GM20431 (cell line): Measurements from ENCODE around the gene FYB2.

Experiments used
- in situ Hi-C: fragments of 300-500 bp; cut with MseI, MboI; formaldehyde crosslinking; loops from one replicate; pipeline ENCODE4 v1.15.0; 2020; ENCODE audit warnings: low sequenced_read_pairs; ENCODE audit not compliant: unreplicated experiment

The FYB2 gene

DNA sequence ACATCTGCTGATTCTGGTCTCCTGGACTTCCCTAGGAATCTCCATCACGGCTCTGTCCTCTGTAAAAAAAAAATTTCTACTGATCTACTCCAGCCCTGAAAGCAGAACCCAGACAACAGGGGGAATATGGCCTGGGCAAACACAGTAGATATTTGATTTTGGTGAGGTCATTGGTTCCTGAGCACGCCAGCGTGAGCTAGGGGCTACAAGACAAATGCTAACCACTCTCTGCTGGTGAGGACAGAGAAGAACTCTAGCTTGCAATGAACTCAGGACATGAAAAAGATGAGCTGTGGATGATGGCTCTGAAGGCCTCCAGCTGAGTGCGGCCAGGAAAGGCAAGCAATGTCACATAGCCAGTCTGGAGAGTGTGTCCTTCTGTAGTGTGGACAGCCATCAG, 17.2 kb upstream of the FYB2 start:
- in situ Hi-C loops, result loop anchor here (25.0 kb wide), 1 partner anchor 1201 kb away; no protein-coding TSS in a partner anchor

DNA sequence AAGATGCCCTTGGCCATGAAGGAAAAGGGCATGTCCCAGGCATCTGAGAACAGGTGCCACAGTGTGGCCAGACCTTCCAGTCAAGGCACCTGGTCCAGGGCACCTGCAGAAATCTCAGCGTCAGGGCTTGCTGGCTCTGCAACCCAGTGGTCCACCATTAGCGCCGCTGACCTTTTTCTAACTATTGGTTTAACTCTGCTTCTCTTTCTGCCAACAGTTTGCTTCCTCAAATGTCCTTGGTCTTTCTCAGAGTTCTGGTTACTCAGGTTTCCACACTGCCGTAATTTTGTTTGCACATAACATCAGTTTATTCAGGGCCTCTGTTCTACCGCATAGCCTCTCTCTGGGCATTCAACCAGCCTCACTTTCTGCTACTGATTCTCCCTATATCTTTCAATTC, 16.5 kb upstream of the FYB2 start:
- in situ Hi-C loops, result loop anchor here (25.0 kb wide), 1 partner anchor 1202 kb away; no protein-coding TSS in a partner anchor

DNA sequence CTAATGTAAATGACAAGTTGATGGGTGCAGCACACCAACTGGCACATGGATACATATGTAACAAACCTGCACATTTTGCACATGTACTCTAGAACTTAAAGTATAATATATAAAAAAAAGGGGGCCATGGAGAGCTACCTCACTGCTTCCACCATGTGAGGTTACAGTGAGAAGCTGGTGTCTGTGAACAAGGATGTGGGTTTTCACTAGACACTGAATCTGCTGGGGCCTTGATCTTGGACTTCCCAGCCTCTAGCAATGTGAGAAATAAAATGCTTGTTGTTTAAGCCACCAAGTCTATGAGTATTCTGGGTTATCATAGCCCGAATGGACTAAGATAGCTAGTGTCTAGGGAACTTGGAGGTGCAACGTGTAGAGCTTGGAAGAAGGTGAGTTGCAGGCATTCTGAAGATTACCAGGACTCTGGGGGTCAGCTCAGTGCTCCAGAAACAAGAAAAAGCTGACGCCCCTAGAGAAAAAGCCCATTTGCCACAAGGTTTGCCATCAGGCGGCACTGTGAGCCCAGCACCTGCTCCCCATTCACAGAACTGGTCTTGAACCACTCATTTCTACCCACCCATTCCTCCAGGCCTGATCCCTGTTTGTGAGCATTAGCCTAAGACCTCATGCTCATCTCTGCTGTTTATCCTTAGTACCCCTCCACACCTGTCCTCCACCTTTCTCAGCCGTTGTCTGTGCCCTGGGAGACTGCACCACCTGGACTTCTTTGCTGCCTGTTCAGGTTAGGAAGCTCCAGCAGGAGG, 15.1 kb upstream of the FYB2 start:
- in situ Hi-C loops, result loop anchor here (25.0 kb wide), 1 partner anchor 1203 kb away; no protein-coding TSS in a partner anchor

DNA sequence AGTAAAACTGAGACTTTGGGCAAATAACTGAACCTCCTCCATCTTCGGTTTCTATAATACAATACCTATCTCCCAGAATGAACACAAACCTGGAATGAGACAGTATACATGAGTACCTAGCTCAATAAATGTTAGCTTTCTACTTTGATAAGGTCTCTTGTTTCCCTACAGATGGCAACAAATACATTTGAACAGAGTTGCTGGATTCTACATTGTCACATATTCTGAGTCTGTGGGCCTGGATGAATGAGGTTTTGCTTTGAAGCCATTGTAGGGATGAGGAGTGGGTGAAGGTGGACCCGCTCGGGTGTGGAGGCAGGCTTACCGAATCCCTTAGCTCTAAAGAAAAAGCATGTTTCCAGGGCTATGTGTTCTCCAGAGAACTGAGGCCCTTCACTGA, 13.9 kb upstream of the FYB2 start:
- in situ Hi-C loops, result loop anchor here (25.0 kb wide), 1 partner anchor 1204 kb away; no protein-coding TSS in a partner anchor

DNA sequence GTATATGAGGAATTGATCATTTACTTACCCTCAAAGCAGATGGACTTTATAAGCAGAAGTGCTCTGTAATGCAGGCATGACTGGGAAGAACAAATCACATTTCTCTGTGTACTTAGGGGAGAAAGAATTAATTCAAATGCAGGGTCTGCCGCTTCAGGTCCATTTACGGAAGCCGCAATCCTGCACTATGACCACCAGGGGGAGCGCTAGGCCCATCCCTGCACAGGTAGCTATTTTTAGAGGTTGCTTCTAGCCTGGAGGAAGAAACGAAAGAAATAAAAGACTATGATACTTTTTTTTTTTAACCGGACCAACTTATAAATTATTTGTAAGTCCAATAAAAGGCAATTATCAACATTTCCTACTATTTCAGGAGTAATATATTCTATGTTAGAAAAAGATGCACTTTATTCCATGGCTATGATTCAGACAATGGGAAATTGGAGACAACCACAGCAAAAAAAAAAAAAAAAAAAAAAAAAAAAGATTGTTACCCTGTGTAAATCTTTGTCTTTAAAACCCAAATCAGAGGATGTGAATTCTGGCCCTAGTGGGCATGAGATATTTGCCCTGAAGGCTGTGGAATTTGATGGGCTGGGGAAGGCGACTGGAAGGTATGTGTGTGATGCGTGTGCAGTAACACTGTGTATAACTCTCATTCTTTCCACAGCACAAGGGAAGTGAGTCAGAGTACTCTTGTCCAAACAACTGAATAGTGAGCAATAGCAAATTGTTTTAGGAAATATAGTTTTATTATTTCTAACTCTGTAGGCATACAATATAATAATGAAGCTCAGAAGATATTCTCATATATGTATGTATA, 12.9 kb upstream of the FYB2 start:
- in situ Hi-C loops, result loop anchor here (25.0 kb wide), 1 partner anchor 1205 kb away; no protein-coding TSS in a partner anchor

DNA sequence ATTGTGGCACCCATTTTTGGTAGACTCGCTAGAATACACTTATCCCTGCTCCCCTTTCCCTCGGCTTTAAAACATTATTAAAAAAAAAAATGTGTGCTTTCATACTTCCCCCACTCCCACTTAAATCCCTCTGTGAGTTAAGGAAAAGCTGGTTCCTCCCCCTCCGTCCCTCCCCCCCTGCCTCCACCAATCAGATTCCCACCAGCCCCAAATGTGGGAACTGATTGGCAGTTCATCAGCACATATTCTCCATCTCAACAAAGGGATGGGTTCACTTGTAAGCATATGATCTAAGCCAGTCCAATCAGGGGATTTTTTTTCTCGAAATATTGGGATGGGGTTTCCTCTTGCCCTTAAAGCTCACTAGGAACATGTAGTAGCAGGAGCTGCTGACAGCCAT, 10.8 kb upstream of the FYB2 start:
- in situ Hi-C loops, result loop anchor here (25.0 kb wide), 1 partner anchor 1207 kb away; no protein-coding TSS in a partner anchor

DNA sequence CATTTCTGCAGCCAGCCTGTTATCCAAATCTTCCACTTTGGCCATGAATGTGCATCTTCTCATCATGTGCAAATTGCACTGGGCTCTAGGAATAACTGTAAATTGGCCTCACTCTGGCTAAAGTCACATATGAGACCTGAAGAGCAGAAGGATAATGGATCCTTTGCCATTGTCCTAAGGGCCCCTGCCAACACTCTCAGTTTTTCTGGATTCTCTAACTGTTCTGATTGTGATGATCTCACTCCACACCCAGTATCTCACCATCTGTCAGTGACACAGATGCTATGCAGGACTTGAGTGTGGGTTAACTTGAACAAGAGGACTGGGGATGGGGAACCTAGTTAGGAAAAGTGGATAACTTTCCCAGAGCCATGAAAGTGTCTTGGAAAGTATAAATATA, 8.5 kb upstream of the FYB2 start:
- in situ Hi-C loops, result loop anchor here (25.0 kb wide), 1 partner anchor 1210 kb away; no protein-coding TSS in a partner anchor

DNA sequence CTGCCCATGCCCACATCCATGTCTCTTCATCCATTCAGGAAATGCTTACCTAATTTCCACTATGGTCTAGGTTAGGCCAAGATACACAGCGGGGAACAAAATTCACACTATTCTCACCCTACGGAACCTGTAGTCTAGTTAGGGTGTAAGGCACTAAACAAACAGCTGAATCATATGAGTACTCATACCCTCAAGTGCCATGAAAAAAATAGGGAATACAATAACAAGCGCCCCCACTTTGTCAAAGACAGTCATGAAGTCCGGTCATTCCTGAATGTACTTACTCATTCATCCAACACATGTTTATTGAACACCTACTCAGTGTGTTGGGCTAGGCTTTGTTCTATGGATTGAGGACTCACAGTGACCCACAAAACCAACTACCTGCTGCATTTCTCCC, 6.2 kb upstream of the FYB2 start:
- in situ Hi-C loops, result loop anchor here (25.0 kb wide), 1 partner anchor 1212 kb away; no protein-coding TSS in a partner anchor

DNA sequence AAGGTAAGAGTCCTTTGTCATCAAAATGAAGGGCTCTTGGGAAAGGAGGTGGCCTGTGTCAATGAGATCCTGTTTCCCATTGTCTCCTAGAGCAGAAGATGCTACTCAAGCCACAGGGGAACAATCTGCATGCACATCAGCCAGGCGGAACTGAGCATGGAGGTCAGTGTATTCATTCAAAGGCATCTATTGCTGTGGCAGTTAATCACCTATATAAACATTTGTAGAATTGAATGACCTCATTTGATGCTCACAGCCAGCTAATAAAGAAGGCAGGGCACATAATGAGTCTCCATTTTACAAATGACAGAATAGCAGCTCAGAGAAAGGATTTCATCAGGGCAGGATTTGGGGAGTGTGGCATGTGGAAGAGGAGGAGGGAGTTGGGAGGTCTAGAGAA, 5.7 kb upstream of the FYB2 start:
- in situ Hi-C loops, result loop anchor here (25.0 kb wide), 1 partner anchor 1212 kb away; no protein-coding TSS in a partner anchor

DNA sequence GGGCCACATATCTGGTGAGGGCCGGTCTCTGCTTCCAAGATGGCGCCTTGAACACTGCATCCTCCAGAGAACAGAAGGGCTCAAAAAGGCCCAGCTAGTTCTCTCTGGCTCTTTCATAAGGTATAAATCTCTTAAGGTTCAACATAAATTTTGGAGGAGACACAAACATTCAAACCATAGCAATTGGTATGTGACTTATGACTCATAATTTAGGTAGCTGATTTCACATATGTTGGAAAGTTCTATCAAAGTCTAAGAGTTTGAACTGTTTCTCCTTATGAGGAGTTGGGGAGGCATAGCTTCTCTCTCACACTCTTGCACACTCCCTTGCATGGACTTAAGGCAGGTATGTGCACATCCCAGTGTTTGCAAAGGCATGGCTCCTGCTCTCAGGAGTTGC, 5.1 kb upstream of the FYB2 start:
- in situ Hi-C loops, result no loop called here

DNA sequence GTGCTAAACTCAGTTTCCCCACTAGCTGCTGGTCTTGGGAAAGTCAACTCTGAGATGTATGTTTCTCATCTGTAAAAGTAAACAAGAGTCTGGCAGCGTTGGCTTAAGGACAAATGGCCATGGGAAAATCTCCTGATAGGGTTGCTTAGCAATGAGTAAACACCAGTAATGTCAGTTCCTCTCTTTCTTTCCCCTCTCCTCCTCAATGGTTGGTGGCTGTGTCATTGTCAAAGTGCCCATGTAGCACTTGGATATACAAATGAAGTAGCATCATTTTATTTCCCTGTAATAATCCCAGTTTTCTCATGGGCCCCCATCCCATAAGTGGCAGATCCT, 2.2 kb upstream of the FYB2 start:
- in situ Hi-C loops, result no loop called here

DNA sequence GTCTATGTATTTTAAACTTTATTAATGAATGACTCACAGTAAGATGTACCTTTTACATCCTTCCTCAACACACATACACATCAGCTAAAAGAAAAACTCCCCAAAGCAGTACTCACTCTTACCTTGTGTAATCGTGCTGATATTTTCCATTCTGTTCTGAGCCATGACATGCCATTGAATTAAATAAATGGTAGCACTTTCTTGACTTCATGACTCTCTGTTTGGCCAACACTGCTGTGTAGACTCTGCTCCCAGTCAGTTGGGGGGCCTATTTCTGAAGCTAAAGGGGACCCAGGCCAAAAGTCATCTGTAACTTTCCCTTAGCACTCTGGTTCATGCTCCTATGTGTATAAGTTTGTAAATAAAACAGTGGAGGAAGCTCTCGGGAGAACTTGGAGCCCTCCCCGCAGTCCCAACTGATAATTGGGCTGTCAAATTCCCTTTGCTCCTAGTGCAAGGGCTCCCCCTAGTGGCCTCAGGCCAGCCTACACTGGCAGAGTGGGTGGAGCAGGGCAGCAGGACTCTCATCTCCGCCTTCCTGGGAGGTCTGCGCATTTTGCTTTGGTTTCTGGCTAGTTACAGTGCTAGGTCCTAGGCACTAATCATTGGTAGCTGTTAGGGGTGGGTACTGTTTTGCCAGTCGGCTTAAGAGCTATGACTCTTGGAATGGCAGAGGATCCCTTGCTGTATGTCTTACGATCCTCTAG, 1.7 kb upstream of the FYB2 start:
- in situ Hi-C loops, result no loop called here

DNA sequence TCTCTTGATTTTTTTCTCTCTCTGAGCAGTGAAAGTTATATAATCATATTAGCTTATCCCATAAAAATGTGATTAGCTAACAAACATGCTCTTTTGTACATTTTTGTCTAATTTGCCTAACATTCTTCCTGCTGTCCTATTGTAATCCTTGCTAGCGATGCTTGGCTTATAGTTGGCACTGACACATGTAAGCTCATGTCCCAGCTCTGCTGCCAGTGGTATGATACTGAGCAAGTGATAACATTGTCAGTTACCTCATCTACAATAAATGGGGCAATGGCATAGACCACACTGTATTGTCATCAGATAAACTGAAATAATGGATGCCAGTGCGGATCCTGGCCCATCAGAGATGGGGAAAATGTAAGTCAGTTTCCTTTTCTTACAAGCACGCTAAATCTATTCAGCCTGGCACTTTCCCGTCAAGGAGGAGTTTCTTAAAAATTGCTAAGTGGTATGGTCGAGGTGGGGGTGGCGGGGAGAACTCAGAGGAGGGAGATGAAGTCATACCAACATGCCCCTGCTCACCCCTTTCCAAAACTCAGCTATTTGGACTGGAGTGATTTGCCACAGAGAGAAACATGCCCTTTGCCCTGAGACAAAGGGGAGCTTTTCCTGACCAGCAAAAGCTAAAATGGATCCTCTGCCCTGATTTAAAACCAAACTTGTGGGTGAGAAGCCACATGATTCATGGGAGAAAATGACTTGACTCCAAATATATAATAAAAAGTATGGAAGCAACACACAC, 1.3 kb downstream of the FYB2 start:
- in situ Hi-C loops, result no loop called here

DNA sequence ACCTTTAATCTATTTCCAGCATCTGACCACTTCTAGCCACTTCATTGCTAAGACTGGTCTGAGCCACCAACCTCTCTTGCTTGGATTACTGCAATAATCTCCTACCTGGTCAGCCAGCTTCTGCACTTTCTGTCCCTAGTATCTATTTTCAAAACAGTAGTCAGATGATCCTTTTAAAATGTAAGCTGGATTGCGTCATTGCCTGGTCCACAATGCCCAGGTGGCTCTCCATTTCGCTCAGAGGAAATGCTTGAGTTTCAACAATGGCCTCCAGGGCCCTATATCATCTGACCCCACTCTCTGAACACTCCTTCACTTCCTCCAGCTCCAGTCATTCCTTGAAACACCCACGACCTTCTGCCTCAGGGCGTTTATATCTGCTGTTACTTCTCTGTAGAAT, 2.3 kb downstream of the FYB2 start:
- in situ Hi-C loops, result no loop called here

DNA sequence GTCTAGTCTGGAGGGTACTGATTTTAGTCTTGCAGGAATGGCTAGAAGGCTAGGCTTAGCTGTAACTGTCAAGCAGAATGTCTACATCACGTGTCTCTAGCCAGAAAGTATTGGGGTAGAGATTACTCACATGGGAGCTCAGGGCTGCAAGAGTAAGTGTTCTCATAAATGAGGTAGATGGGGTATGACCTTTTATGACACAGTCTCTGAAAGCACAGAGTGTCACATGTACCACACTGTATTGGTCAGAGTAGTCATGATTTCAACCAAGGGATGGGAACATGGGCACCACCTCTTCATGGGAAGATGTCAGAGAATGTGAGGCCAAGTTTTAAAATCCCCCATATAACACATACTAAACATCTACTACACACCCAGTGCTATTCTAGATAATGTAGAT, 2.9 kb downstream of the FYB2 start:
- in situ Hi-C loops, result no loop called here

DNA sequence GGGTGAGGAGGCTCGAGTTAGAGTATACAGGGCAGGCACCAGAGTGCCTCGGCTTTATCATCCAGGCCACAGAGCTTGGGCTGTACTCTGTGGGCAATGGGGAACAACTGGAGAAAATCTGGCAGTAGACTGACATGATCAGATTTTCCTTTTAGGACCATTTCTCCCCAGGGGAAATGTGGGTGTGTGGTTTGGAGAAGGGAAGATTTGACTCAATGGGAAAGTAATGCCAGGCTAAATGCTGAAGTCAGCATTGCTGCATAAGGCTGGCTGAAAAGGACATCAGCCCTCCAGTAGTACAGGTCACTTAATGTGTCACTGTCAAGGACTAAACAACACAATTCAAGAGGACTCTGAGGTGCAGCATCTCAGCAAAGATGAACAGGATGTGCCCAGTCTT, 5.0 kb downstream of the FYB2 start:
- in situ Hi-C loops, result no loop called here

DNA sequence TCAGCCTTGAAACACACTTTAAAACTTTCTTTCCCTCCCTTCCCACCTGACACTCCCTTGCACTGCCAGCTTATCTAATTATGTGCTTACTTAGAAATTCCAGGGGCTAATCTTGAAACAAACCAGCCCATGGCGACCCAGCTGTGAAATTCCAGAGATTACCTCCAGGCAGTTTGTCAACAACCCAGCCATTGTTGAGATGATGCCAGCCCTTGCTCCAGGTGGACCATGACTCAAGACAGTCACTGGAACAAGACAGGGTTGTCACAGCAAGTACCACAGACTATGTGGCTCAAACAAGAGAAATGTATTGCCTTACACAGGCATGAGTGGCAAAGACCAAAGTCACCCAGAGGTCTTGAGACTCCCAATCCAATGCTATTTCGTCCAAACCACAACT, 7.9 kb downstream of the FYB2 start:
- in situ Hi-C loops, result no loop called here

DNA sequence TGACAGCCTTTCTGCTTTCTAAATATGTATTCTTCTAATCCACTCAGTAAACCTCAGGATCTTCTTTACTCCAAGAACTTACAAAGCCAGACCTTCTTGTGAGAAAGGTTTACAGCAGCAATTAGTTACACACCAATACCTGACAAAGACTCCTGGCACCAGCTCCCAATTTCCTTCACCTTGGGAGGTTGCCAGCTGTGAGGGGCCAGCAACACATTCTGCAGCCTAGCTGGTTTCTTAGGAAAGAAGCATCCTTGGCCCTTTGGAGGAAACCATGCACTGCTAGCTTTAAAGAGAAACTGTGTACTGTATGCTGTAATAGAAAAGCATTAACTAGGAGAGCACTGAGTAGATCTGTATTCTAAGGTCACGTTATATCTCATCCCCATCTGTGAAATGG, 10.8 kb downstream of the FYB2 start:
- in situ Hi-C loops, result no loop called here

DNA sequence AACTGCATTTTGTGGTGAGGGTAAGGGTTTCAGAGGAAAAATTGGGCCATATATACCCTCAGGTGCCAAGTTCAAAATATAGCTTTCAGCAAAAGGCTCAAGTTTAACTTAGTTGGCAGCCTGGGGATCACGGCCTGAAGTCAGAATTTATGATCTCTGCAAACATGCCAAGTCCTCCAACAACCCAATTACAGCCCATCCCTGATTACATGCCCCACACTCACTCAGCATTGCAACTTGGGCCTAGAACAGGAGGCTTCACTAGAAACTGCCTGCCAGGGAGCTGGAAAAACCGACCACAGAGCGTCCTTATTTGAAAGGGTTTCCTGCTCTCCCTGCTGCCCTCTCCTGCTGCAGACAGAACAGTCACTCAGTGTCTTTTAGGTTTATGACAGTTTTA, 12.4 kb downstream of the FYB2 start:
- in situ Hi-C loops, result no loop called here
